H9 (cell line): ENCODE measurements around the gene SYMPK. TPM values are rescaled to one million over a fixed set of nuclear protein-coding genes. Genes with fewer than 3 reads are reported as not detected.

Source experiments
- DNase-seq: peaks from one replicate; pipeline ENCODE4 v3.0.0-alpha.2; 2017
- H2AFZ ChIP-seq: one replicate; pipeline ENCODE4 v1.6.1; 2013; ENCODE audit warnings: mild to moderate bottlenecking, low read length, control low read depth, moderate library complexity
- H2AK5ac ChIP-seq: 2 replicates; pipeline ENCODE4 v1.6.1; 2013; ENCODE audit warnings: low read length, control low read depth, mixed read lengths; ENCODE audit not compliant: insufficient read length
- H2BK120ac ChIP-seq: one replicate; pipeline ENCODE4 v1.6.1; 2013; ENCODE audit warnings: low read depth, mild to moderate bottlenecking, low read length, control low read depth, inconsistent platforms; ENCODE audit not compliant: poor library complexity, severe bottlenecking
- H2BK12ac ChIP-seq: 2 replicates; pipeline ENCODE4 v1.6.1; 2013; ENCODE audit warnings: low read length, control low read depth, mixed read lengths, low read depth; ENCODE audit not compliant: insufficient read length
- H2BK15ac ChIP-seq: 2 replicates; pipeline ENCODE4 v1.6.1; 2013; ENCODE audit warnings: low read depth, low read length, control low read depth
- H2BK20ac ChIP-seq: one replicate; pipeline ENCODE4 v1.6.1; 2013; ENCODE audit warnings: low read depth, mild to moderate bottlenecking, low read length, control low read depth, inconsistent platforms; ENCODE audit not compliant: poor library complexity, severe bottlenecking
- H2BK5ac ChIP-seq: 2 replicates; pipeline ENCODE4 v1.6.1; 2013; ENCODE audit warnings: low read length, control low read depth, mixed read lengths; ENCODE audit not compliant: insufficient read length
- H3K14ac ChIP-seq: 2 replicates; pipeline ENCODE4 v1.6.1; 2013; ENCODE audit warnings: low read length, control low read depth; ENCODE audit not compliant: insufficient read depth
- H3K18ac ChIP-seq: 2 replicates; pipeline ENCODE4 v1.6.1; 2013; ENCODE audit warnings: low read depth, mild to moderate bottlenecking, mixed read lengths, low read length, control low read depth; ENCODE audit not compliant: insufficient read length
- H3K23ac ChIP-seq: 2 replicates; pipeline ENCODE4 v1.6.1; 2013; ENCODE audit warnings: low read length, control low read depth, mixed read lengths, low read depth; ENCODE audit not compliant: insufficient read length
- H3K23me2 ChIP-seq: 2 replicates; pipeline ENCODE4 v1.6.1; 2013; ENCODE audit warnings: low read depth, mild to moderate bottlenecking, mixed read lengths, low read length, control low read depth; ENCODE audit not compliant: insufficient read length, poor library complexity, severe bottlenecking
- H3K27ac ChIP-seq: 2 replicates; pipeline ENCODE4 v1.5.1; 2013; ENCODE audit warnings: low read length, control low read depth, mixed read lengths, low read depth; ENCODE audit not compliant: insufficient read length
- H3K27me3 ChIP-seq: 2 replicates; pipeline ENCODE4 v1.6.1; 2013; ENCODE audit warnings: low read length, control low read depth, inconsistent platforms; ENCODE audit not compliant: insufficient read depth
- H3K4ac ChIP-seq: 2 replicates; pipeline ENCODE4 v1.6.1; 2013; ENCODE audit warnings: low read depth, mild to moderate bottlenecking, control low read depth, inconsistent platforms, low read length, moderate library complexity
- H3K4me1 ChIP-seq: 2 replicates; pipeline ENCODE4 v1.6.1; 2013; ENCODE audit warnings: low read length, control low read depth, inconsistent platforms; ENCODE audit not compliant: insufficient read depth
- H3K4me2 ChIP-seq: 2 replicates; pipeline ENCODE4 v1.6.1; 2013; ENCODE audit warnings: low read length, control low read depth, mixed read lengths; ENCODE audit not compliant: insufficient read length, insufficient read depth
- H3K56ac ChIP-seq: 2 replicates; pipeline ENCODE4 v1.6.1; 2013; ENCODE audit warnings: low read depth, mild to moderate bottlenecking, mixed read lengths, low read length, control low read depth; ENCODE audit not compliant: insufficient read length
- H3K79me1 ChIP-seq: 2 replicates; pipeline ENCODE4 v1.6.1; 2013; ENCODE audit warnings: low read depth, mild to moderate bottlenecking, moderate library complexity, low read length, control low read depth, inconsistent platforms; ENCODE audit not compliant: insufficient read depth, poor library complexity, severe bottlenecking
- H3K79me2 ChIP-seq: 2 replicates; pipeline ENCODE4 v1.6.1; 2013; ENCODE audit warnings: low read length, control low read depth, inconsistent platforms; ENCODE audit not compliant: insufficient read depth
- H3K9ac ChIP-seq: 2 replicates; pipeline ENCODE4 v1.6.1; 2013; ENCODE audit warnings: low read length, control low read depth, mixed read lengths; ENCODE audit not compliant: insufficient read length; ENCODE audit errors: extremely low read depth
- H3K9me3 ChIP-seq: one replicate; pipeline ENCODE4 v1.6.1; 2013; ENCODE audit warnings: low read depth, low read length, inconsistent platforms; ENCODE audit not compliant: control insufficient read depth
- H3T11ph ChIP-seq: one replicate; pipeline ENCODE4 v1.6.1; 2013; ENCODE audit warnings: mild to moderate bottlenecking, low read length, control low read depth, inconsistent platforms
- H4K20me1 ChIP-seq: one replicate; pipeline ENCODE4 v1.6.1; 2013; ENCODE audit not compliant: control insufficient read depth, insufficient read length, insufficient read depth
- H4K5ac ChIP-seq: 2 replicates; pipeline ENCODE4 v1.6.1; 2013; ENCODE audit warnings: low read depth, mild to moderate bottlenecking, mixed read lengths, low read length, control low read depth; ENCODE audit not compliant: insufficient read length
- H4K8ac ChIP-seq: replicated peaks from 2 replicates; pipeline ENCODE4 v1.6.1; 2013; ENCODE audit warnings: low read length, control low read depth, mixed read lengths, low read depth; ENCODE audit not compliant: insufficient read length
- H4K91ac ChIP-seq: 2 replicates; pipeline ENCODE4 v1.6.1; 2013; ENCODE audit warnings: low read depth, mild to moderate bottlenecking, moderate library complexity, mixed read lengths, low read length, control low read depth; ENCODE audit not compliant: insufficient read length
- H3K27ac Mint-ChIP-seq, 3 experiments: 2 replicates in 2 of 3; 3 replicates in 1 of 3; pipeline ENCODE4 v1.8.0; 2020 to 2021; ENCODE audit warnings: mixed read lengths in 3 of 3, mild to moderate bottlenecking in 1 of 3, moderate library complexity in 1 of 3
- H3K27me3 Mint-ChIP-seq: 2 replicates; pipeline ENCODE4 v1.8.0; 2021; ENCODE audit warnings: low read depth, mild to moderate bottlenecking, moderate library complexity, mixed read lengths
- H3K36me3 Mint-ChIP-seq, 3 experiments: 2 replicates in 2 of 3; 3 replicates in 1 of 3; pipeline ENCODE4 v1.8.0; 2020 to 2021; ENCODE audit warnings: low read depth in 3 of 3, mixed read lengths in 3 of 3; ENCODE audit not compliant: insufficient read depth in 1 of 3
- H3K4me1 Mint-ChIP-seq, 2 experiments: 2 replicates each; pipeline ENCODE4 v1.8.0; 2020; ENCODE audit warnings: mixed read lengths in 2 of 2
- H3K4me3 Mint-ChIP-seq, 2 experiments: 2 replicates in 1 of 2; 3 replicates in 1 of 2; pipeline ENCODE4 v1.8.0; 2020 to 2021; ENCODE audit warnings: mild to moderate bottlenecking in 2 of 2, mixed read lengths in 2 of 2, moderate library complexity in 1 of 2
- H3K9me3 Mint-ChIP-seq, 2 experiments: 2 replicates in 1 of 2; 3 replicates in 1 of 2; pipeline ENCODE4 v1.8.0; 2020; ENCODE audit warnings: mild to moderate bottlenecking in 2 of 2, mixed read lengths in 2 of 2, moderate library complexity in 1 of 2
- CTCF ChIP-seq: fragments of 200-600 bp; sonication (generic); conservative IDR thresholded peaks from 3 replicates; pipeline ENCODE4 v1.8.0; 2021; ENCODE audit warnings: antibody characterized with exemption, mild to moderate bottlenecking
- WGBS: extraction: QIAGEN DNeasy Blood & Tissue Kit; methylation state at CpG from one replicate; pipeline ENCODE4 v1.1.7; 2013; ENCODE audit warnings: missing lambda C conversion rate, low lambda C conversion rate, mixed read lengths; ENCODE audit not compliant: insufficient read length; ENCODE audit errors: extremely low coverage; 5-methylcytosine and 5-hydroxymethylcytosine counted together
- total RNA-seq: library from RNA; stranded (reverse); gene quantifications from 2 replicates; pipeline ENCODE4 v1.2.1, GENCODE V29; 2021

The SYMPK gene
- total RNA-seq, 1 experiment from 2014 or later, result 104 TPM

DNA sequence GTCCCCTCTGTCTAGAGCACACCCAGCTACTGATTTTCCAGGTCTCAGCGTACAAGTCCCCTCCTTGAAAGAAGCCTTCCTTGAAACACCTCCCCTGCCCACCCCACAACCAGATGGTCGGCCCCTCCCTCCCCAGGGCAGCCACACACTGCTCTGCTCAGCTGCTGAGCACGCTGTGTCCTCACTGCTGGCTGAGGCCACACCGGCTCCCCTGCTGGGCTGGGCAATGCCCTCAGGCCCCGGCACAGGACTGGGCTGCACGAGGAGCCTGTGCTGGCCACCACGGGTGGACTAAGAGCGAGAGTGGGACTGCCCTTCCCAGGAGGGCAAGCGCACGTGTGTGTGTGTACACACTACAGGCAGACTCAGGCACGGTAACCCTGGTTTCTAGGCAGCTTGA lies 36.0 kb downstream of the SYMPK start:
- Histone ChIP-seq H2BK120ac (no peak overlapping the region), H4K8ac (no peak overlapping the region), H3K56ac (no peak overlapping the region), H3K14ac (no peak overlapping the region), H2BK20ac (no peak overlapping the region), H3K23ac (no peak overlapping the region), H2AFZ (no peak overlapping the region), H3K23me2 (no peaks in the 10 kb centered on the region), H3K4me1 (no peaks in the 10 kb centered on the region), H4K20me1 (no peaks in the 10 kb centered on the region), H3K9ac (no peak overlapping the region), H3K27me3 (no peaks in the 10 kb centered on the region), H3K79me2 (no peaks in the 10 kb centered on the region), H3K4ac (no peak overlapping the region), H2BK5ac (no peak overlapping the region), H2BK15ac (no peak overlapping the region), H3K79me1 (no peaks in the 10 kb centered on the region), H3K9me3 (no peaks in the 10 kb centered on the region), H4K91ac (no peak overlapping the region), H3K4me2 (no peak overlapping the region), H2BK12ac (no peak overlapping the region), H3T11ph (no peak overlapping the region), H2AK5ac (no peak overlapping the region), H4K5ac (no peak overlapping the region), H3K27ac (no peak overlapping the region), H3K18ac (no peak overlapping the region)
- Mint-ChIP-seq H3K27ac (peak overlapping the region in 2 of 3 experiments; percentile 62 to 93; a peak in 2 of 7 replicates), H3K36me3 (peaks cover 64 to 98% (median 94%) of the 10 kb centered on the region in 3 experiments), H3K9me3 (no peaks in the 10 kb centered on the region), H3K27me3 (no peaks in the 10 kb centered on the region), H3K4me3 (no peak overlapping the region), H3K4me1 (no peaks in the 10 kb centered on the region)
- no peak for DNase-seq
- TF ChIP-seq CTCF, result no peak
- WGBS, result no CpG with 5 or more reads among the region's 11 CpGs
